NCI-H345 treated with DMSO at 0.1 percent for 48 hours (cell line): Measurements from ENCODE around the gene CFAP300.

Experiments
- DNase-seq: peaks from one replicate; lab custom pipeline; 2025; ENCODE audit not compliant: unreplicated experiment; lab: John Stamatoyannopoulos, UW

CFAP300 gene

GRCh38 chr11:102120437-102120973 is 73.3 kb downstream of the CFAP300 start:
- DNase-seq, result no peak

- no peak for DNase-seq
Measured at GRCh38 chr11:102121329-102121728, 74.1 kb downstream of the CFAP300 start.
